HG02870 (cell line): ENCODE data around the gene OR52M1.

Experiments used
- ATAC-seq: cut with Tn5 transposase; IDR thresholded peaks from one replicate; pipeline ENCODE4 v1.9.1; 2021; ENCODE audit warnings: mild to moderate bottlenecking, moderate library complexity; ENCODE audit not compliant: unreplicated experiment

Gene OR52M1

DNA sequence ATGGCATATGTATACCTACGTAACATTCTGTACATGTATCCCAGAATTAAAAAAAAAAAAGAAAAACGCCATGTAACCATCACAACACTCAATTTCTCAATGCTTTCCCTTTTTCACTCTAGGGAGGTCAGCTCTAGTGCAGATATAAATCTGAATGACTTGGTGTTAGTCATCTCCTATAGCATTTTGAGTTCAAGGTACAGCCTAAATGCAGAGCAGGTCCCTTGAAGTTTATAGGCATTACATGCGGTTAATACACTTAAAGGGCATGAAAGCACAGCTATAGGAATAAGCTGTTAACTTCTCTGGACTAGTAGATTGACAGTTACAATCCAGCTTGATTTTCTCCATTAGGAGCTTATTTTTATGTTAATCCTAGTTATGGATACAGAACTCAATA lies 20.4 kb downstream of the OR52M1 start:
- no peak for ATAC-seq

- ATAC-seq: no peak
These were observed 24.1 kb downstream of the OR52M1 start for GRCh38 chr11:4569075-4569474.

DNA sequence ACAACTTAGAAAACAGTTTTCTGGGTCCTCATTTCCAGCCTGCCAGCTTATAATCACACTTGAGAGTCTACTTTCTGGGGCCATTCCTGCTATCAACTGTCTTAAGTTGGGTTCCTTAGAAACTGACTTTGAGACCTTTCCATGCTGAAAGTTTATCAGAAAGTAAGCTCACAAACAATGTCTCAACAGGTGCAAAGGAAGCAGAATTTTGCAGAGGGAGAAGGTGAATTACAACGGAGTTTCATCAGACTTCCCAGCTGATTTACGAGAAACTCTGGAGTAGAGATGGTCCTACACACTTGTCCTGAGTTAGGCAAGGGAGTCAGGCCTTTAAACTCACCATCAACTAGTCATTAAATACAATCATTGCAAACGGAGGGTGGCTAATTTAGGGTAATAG lies 31.9 kb downstream of the OR52M1 start:
- ATAC-seq: no peak

GRCh38 chr11:4577761-4578160 lies 32.8 kb downstream of the OR52M1 start:
- ATAC-seq: no peak

GRCh38 chr11:4578624-4579023 lies 33.6 kb downstream of the OR52M1 start:
- no peak for ATAC-seq

DNA sequence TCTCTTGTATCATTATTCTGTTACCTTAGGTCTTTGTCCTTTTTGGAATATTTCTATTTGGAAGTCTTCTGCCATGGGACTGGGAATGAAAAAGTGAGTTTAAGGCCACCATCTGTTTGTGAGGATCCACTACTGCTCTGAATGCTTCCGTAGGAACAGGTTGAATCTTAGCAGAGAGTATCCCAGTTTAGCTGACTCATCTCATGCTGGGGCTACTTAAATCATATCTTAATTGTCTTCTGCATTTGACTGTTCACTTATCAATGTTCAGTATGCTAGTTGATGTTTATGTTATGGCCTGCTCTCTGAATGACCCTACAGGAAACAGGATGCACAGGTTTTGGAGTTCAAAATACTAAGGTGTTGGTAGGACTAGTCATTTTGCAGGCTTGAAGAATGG lies 35.1 kb downstream of the OR52M1 start:
- no peak for ATAC-seq

GRCh38 chr11:4581443-4581842 lies 36.5 kb downstream of the OR52M1 start, which contains the start of gene OR52I2:
Gene OR52I2, plus strand, starts transcription at chr11:4581743.
- no peak for ATAC-seq

DNA sequence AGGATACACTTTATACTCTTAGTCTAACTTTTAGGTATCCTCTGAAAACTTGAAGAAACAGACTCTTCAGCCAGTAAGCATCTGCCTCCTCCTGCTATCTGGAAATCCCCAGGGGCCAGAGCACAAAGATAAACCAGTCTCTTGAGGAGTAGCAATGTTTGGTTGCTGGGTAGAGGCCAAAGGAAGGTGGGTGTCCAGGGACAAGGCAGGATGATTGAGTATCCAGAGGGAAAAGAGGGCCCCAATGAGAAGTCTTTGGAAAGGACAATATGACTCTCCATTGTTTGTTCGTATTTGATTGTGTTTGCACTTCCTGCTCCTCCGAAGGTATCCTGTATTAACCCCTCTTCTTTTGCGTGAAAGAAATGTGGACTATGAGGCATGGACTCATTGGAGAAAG lies 44.0 kb downstream of the OR52M1 start:
- ATAC-seq: no peak

DNA sequence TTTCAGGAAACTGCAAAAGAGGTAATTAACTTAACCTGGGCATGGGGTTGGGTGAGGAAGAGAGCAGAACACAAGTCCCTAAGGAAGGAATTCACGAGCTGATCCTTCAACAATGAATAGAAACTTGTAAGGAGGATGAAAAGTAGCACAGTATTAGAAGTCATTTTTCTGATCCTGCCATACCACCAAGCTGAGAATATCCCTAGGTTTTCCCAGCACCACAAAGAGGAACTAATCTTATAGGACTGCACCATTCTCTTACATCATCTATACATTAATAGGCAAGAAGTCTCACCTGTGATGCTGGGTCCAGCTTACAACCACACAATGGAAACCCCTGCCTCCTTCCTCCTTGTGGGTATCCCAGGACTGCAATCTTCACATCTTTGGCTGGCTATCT lies 48.7 kb downstream of the OR52M1 start, which contains the start of gene OR52I1:
TSS of gene OR52I1 (plus strand) at position 301 of the 400 bp plus-strand sequence. CDS start at position 301, 0 bp downstream.
- no peak for ATAC-seq
